NOMO-1 (cell line): ENCODE data around the gene SETDB2.

ENCODE experiments used
- DNase-seq, 2 experiments: peaks; one replicate each; lab custom pipeline; 2025; ENCODE audit not compliant: unreplicated experiment in 2 of 2; lab: John Stamatoyannopoulos, UW

The SETDB2 gene

GRCh38 chr13:49443704-49444523, at the start of gene SETDB2, which contains the start of gene CAB39L:
Gene SETDB2, plus strand, starts transcription at chr13:49444274. Its CDS starts 7,620 bp downstream, at chr13:49451894.
Gene CAB39L, minus strand, starts transcription at chr13:49444064. Its CDS starts 61,154 bp downstream, at chr13:49382910.
- DNase-seq = peak; percentile 99

- no peak for DNase-seq
Measured at GRCh38 chr13:49395451-49395865, 48.6 kb upstream of the SETDB2 start.

- no peak for DNase-seq
Measured at GRCh38 chr13:49395878-49396380, 48.1 kb upstream of the SETDB2 start.

GRCh38 chr13:49399801-49400472, 44.1 kb upstream of the SETDB2 start:
- DNase-seq = no peak

- peak; percentile 46 to 70 for DNase-seq
Measured at GRCh38 chr13:49400755-49401659, 43.1 kb upstream of the SETDB2 start.

GRCh38 chr13:49403996-49404702, 39.9 kb upstream of the SETDB2 start:
- DNase-seq = no peak

GRCh38 chr13:49404703-49405020, 39.4 kb upstream of the SETDB2 start:
- no peak for DNase-seq

GRCh38 chr13:49407068-49407467, 37.0 kb upstream of the SETDB2 start:
- no peak for DNase-seq

GRCh38 chr13:49407936-49408335, 36.1 kb upstream of the SETDB2 start:
- DNase-seq = no peak

- no peak for DNase-seq
Measured at GRCh38 chr13:49409008-49409407, 35.1 kb upstream of the SETDB2 start.

- DNase-seq = no peak
Measured at GRCh38 chr13:49410006-49410405, 34.1 kb upstream of the SETDB2 start.

GRCh38 chr13:49410477-49410876, 33.6 kb upstream of the SETDB2 start:
- no peak for DNase-seq

- no peak for DNase-seq
Measured at GRCh38 chr13:49411353-49411752, 32.7 kb upstream of the SETDB2 start.

- no peak for DNase-seq
Measured at GRCh38 chr13:49412749-49413148, 31.3 kb upstream of the SETDB2 start.

GRCh38 chr13:49417161-49417560, 26.9 kb upstream of the SETDB2 start:
- no peak for DNase-seq

GRCh38 chr13:49418206-49418605, 25.9 kb upstream of the SETDB2 start:
- DNase-seq = peak; percentile 47 to 79

- no peak for DNase-seq
Measured at GRCh38 chr13:49419276-49419675, 24.8 kb upstream of the SETDB2 start.

- no peak for DNase-seq
Measured at GRCh38 chr13:49421391-49421790, 22.7 kb upstream of the SETDB2 start.

GRCh38 chr13:49424011-49424560, 20.0 kb upstream of the SETDB2 start:
- peak; percentile 63 to 90 for DNase-seq
